HUDEP-2 (cell line): Measurements from ENCODE around the gene ARL4D.

Source experiments
- DNase-seq, 76 experiments: peaks; one replicate each; lab custom pipeline; 2025; ENCODE audit not compliant: unreplicated experiment in 76 of 76; lab: John Stamatoyannopoulos, UW

The ARL4D gene

DNA sequence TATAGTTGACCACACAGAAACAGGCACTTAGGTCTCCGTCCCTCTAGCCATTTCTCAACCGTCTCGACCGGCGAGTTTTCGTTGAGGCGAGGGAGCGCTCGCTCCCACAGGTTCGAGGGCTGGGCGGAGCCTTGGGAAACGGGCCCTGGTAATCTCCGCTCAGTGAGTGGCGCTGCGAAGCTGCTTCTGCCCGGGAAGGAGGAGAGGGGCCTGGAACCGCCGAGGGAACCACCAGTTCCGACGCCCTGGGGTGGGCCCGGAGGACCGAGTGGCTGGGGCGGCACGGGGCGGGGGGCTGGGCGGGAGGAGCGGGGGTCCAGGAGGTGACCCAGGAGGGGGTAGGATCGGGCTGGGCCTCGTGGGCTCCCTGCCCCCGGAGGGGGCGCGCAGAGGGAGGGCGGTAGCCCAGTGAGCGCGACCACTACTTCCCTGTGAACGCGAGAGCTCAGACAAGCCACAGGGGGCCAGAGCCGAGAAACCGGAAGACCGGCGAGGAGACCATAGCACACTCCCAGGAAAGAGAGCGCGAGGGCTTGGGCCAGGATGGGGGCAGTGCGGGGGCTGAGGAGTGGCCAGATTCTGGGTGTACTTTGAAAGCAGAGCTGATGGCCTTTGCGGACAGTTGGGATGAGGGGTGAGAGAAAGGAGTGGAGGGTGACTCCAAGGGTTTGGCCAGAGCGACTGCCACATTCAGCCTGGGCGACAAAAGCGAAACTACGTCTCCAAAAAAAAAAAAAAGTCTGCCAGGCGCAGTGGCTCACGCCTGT lies 29.9 kb upstream of the ARL4D start:
- DNase-seq, result peak in 69 of 76 experiments; percentile 22 to 83 (median 65)

DNA sequence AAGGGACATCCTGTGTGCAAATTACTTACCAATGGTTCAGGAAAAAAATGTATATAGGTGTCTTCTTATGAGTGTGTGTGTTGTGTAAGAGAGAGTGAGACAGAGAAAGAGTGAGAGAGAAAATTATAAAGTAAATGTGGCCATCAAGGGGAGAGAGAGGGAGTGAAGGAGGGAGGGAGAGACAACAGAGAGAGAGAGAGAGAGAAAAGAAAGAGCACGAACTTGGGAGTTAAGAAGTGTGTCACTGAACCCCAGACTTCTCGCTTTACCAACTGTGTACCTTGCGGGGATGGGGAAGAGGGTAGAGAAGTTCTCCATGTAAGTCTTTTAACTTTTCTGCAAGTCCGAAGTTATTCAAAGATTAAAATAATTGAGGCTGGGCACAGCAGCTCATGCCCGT lies 28.8 kb upstream of the ARL4D start:
- no peak for DNase-seq

DNA sequence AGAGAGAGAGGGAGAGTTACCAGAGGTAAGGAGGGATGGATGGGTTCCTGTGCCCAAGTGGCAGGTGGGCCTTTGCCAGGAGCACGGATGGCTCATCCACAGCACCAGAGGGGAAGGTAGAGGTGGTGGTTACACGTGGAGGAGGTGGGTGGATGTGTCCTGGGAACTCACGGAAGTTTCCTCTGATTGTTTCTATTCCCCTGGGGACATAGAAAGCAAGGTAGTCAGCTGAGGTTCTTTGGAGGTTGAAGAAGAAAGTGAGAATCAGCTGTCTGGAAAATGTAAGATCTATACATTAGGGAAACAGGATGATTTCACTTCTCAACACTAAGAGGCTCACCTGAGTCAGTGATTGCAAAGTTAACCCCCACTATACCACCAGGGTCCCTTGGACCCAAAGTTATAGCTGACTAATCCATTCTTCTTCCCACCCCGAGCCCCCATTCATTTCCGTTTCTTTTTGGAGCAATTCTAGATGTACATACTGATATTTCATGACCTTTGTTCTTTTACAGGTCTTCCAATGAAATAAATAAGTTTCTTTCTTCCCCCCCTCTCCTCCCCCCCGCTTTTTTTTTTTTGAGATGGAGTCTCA lies 27.5 kb upstream of the ARL4D start:
- DNase-seq, result no peak

DNA sequence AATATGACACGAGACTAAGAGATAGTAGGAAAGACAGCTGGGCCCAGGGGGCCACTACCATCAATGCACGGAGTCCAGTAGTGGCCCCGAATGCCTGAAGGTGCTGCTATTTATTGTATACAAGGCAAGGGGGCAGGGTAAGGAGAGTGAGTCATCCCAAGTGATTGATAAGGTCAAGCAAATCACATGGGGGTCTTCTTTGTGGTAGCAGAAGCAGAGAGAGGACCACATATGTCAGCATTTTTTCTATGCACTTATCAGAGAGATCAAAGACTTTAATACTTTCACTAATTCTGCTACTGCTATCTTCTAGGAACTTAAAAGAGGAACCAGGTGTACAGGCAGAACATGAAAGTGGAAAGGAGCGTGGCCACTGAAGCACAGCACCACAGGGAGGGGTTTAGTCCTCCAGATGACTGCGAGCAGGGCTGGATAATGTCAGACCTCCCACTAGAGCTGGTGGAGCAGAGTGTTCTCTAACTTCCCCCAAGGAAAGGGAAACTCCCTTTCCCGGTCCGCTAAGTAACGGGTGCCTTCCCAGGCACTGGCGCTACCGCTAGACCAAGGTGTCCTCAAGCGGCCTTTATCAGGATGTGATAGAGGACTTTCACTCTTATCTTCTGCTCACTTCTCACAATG lies 26.4 kb upstream of the ARL4D start:
- DNase-seq, result peak in 19 of 76 experiments; percentile 6 to 54 (median 20)

DNA sequence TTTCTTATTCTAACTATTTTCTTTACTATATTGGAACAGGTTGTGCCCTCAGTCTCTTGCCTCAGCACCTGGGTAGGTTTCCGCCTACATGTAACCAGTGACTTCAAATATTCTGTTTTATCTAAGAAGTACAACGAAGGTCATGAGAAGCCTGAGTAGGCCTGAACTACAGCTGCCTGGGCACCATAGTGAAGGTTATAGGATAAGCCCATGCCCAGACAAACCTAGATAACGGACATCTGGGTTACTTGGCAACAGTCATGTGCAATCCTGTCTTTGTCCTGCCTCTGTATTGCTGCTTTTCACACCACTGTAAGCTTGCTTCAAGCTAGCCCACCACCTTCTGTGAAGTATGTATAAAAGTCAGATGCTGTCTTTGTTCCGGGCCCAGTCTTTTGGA lies 25.4 kb upstream of the ARL4D start:
- peak in 65 of 76 experiments; percentile 7 to 84 (median 51) for DNase-seq

DNA sequence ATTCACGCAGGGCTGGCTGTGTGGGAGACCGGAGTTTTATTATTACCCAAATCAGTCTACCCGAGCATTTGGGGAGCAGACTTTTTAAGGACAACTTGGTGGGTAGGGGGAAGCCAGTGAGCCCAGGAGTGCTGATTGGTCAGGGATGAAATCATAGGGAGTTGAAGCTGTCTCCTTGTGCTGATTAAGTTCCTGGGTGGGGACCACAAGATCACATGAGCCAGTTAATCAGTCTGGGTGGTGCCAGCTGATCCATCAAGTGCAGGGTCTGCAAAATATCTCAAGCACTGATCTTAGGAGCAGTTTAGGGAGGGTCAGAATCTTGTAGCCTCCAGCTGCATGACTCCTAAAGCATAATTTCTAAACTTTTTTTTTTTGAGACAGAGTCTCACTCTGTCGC lies 22.9 kb upstream of the ARL4D start:
- peak in 19 of 76 experiments; percentile 9 to 54 (median 31) for DNase-seq

DNA sequence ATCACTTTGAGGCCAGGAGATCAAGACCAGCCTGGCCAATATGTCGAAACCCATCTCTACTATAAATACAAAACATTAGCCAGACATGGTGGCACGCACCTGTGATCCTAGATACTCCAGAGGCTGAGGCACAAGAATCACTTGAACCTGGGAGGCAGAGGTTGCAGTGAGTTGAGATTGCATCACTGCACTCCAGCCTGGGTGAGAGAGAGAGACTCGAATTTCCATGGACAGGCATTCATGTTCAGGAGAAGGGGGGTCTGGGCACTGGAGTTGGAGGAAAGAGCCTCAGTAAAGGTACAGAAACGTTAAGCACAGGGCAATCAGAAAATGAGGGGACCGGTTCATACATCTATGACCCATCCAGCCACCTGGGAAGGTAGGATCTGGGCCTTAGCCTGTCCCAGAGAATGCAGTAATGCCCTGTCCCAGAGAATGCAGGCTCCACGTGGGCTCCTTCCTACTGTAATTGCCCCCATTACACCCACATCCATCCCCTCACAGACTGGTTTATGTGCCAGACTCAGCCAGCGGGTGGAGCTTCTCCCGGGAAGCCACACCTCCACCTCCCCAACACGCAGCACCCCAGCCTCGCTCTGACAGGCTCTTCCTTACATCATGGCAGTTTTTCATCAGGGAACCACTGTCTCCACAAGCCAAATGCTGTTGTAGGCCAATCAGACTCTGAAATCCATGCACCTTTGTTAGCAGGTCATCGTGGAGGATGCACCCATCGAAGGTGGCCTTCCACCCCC lies 21.6 kb upstream of the ARL4D start:
- no peak for DNase-seq

DNA sequence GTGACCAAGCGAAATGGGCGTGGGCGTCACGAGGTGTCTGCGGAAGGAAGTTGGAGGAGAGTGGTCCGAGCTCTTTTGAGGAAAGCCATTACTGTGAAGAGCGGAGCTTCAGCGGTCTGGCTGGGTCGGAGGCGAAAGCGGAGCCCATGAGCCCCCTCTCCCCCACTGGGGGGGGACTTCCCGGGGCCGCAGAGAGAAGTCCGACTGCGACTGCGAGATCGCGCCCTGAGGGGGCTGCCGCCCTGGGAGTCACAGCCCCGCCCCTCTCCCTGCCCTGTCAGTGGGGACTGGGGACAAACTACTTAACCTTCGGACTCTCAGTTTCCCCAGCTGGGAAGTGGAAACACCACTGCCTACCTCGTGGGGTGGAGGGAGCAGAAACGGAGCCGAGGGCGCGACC lies 20.0 kb upstream of the ARL4D start:
- DNase-seq, result no peak

DNA sequence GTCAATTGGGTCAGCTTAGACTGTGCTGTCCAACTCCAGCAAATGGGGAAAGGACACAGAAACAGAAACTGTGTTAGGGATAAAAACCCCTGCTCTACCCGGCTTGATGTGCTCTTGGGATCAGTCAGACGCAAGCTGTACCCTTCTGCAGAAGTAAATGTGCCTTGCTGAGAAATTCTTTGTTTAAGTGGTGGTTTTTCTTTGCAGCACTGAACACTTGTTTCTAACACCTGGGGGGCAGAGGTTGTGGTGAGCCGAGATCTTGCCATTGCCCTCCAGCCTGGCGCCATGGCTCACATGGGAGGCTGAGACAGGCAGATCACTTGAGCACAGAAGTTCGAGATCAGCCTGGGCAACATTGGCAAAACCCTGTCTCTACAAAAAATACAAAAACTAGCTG lies 18.5 kb upstream of the ARL4D start:
- no peak for DNase-seq

DNA sequence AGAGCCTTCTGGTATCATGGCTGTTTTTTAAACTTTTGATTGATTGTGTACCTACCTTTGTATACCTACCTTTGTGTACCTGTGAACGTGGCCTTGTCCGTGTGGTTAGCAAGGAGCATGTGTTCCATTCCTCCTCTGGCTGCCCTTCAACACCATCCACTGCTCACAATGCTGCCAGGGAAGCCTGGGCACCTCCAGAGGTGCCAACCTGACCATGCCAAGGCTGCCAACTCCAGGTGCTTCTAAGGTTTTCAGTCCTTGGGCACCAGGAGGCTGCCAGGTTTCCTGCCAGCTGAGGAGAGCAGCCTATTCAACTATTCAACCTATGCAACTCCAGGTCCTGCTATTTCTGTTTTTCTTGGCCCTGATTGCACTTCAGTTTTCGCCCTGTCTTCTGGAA lies 17.6 kb upstream of the ARL4D start:
- DNase-seq, result no peak

DNA sequence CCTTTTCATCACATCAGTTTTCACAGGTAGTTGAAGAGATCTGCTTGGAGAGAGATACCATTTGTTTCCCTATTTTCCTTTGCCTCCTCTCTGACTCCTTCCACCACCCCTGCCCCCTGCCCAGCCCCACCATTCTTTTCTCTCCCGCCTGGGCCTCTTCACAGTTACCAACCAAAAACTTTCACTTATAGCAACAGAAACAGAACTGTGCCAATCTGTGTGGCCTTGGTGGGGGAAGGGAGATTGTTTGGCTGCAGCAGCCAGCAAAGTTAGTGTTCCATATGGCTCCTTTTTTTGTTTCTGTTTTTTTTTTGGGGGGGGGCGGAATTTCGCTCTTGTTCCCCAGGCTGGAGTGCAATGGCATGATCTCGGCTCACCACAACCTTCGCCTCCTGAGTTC lies 17.2 kb upstream of the ARL4D start:
- DNase-seq, result no peak

DNA sequence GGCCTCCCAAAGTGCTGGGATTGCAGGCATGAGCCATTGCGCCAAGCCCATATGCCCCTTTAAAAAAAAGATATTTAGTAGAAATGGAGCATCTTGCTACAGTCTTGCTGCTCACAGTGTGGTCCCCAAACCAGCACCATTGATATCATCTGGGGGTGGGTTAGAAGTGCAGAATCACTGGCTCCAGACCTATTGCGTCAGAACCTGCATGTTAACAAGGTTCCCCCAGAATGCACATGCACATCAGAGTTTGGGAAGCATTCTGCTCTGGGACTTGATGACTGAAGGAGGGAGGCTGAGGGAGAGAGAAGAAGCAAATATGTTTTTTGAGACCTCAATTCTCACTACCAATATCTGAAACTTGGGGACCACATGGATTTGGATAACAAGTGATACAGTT lies 16.0 kb upstream of the ARL4D start:
- DNase-seq, result no peak

DNA sequence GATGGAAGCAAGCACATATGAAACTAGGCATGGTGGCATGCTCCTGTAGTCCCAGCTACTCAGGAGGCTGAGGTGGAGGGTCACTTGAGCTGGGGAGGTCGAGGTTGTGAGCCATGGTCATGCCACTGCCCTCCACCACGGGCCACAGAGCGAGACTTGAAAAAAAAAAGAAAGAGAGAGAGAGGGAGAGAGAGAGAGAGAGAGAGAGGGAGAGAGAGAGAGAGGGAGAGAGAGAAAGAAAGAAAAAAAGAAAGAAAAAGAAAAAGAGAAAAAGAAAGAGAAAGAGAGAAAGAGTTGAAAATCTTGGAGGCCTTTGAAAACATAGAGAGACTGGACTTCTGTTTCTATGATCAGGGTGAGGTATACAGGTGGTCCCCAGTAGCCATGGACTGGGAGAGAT lies 15.4 kb upstream of the ARL4D start:
- DNase-seq, result no peak

DNA sequence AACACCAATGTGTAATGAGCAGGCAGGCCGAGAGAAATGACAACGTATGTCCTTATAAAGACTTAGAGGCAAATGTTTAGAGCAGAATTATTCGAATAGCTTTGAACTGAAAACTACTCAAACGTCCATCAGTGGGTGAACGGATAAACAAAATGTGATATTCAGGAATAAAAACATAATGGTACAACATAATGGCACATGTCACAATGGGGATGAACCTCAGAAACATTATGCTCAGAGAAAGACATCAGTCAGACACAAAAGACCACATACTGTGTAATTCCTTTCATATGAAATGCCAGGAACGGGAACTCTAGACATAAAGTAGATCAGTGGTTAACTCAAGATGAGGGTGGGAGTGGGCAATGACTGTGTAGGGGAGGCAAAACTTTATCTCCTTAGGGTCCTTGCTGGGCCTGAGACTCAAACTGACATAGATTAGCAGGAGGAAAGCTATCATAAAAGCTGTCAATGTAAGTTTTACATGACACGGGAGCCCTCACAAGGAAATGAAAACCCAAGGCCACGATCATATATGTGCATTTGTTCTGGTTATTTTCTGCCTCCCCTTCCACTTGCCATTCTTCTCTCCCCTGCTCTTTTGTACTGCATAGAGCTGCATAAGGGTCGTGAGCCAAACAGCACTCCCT lies 14.8 kb upstream of the ARL4D start:
- DNase-seq, result no peak

DNA sequence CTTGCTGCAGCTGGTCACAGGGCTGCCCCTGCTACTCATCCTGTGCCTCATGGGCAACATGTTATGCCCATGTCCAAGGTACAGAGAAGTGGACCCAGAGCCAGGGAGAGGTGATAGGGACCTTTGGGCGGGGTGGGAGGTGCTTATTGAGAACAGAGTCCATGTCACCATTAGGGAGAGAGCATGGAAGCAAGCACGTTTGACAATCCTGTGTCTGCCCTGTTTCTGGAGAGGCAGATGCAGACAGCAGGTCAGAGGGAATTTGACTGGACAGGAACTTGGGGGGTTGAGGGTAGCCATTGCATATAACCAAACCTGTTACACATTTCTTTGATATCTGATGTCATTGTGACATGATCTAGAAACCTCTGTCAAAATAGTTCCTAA lies 14.3 kb upstream of the ARL4D start:
- no peak for DNase-seq

DNA sequence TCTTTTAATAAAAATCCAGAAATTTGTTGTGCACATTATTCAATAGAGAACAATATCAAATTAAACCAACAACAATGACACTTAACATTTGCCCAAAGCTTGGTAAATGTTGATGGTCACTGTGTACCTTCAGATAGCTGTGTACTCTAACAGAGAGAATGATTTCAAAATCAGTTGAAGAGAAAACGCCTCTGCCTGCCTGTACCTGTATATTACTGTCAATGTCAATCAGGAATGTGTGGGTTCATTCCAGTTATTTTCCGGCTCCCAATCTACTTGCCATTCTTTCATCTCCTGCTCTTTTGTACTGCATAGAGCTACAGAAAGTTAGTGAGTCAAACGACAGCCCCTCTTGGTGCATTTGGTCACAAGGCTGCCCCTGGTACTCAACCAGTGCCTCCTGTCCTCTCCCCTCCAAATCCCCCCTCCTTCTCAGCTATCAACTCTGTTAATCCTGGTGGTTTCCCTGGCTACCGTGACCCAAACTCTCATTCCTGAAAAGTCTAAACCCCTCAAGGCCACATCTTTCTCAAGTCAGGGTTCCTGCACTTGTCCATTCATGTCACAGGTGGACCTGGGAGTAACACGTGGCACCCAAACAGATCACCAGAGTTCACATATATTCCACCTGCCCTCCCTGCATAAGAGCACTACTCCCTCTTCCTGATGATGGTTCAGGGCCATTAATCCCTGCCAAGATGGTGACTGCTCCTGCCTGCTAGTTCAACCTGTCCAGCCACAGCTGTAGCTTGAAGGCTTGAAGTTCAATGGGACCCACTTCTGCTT lies 13.6 kb upstream of the ARL4D start:
- no peak for DNase-seq

DNA sequence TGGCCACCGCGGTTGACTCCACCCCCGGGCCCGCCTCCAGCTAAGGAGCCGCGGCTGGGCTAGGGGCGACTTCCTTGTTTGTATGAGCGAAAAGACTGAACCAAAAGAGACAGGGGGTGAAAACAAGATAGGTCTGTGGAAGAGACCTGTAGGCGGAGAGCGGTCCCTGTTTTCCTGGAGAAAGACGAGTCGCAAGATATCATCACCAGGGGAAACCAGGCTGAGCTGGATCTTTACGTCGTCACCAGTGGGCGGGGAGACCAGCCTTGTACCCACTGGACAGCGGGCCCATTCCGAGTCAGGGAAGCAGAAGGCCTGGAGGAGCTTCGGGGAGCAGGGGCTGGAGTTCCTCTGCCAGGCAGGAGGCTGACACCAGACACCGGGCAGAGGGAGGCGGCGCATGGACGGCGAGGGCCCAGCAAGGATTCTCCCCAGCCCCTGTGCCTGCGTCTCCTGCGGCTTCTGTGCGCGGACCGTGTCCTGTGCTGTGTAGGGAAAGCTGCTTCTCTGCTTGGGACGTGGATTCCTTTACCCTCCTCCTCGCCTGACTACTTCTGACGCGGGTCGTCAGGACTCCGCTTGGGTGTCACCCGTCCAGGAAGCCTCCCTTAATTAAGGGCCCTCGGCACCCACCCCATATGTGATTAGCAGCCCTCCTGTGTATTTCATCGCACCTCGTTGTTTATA lies 10.3 kb upstream of the ARL4D start:
- DNase-seq, result peak in 74 of 76 experiments; percentile 41 to 95 (median 84)

DNA sequence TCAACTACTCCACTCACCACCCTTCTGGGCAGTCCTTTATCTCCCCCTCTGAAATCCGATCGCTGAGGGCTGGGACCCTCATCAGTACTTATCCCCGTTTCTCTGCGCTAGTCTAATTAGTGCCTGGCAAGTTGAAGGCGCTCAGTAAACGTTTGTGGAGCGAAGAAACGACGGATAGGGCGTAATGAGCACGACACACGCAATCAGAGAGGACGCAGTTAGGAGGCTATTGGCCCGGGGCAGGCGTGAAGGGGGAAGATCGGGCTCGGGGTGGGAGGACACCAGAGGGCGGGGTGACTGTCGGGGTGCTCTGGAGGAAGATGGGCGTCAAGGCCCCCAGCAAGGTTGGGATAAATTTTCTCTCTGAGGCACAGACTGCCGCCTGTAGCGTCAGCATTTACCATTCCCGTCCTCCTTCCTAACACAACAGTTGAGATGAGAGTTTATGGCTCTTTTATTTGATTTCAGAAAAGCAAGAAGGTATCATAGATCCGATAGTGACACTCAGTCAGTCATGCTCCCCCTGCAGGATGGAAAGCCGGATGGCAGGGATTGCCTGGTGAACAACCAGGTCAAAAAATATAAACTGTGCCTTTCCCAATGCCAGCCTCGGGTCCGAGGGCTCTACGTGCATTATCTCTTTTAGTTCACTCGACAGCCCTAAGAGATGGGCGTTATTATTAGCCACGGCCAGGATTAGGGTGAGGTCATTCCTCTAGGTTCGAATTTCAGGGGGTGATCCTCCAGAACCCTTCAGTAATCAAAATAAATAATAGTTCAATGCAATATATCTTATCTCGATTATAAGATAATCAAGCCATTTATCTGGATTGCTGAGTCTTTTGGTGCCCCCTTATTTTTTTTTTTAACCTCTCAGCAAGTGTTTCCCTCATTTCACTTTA lies 9.5 kb upstream of the ARL4D start:
- DNase-seq, result peak in 73 of 76 experiments; percentile 22 to 89 (median 75)
